ENCODE data around the gene PPM1J.

PPM1J gene

GRCh38 chr1:112702420-112703261 lies 12.5 kb downstream of the PPM1J start:
- Histone ChIP-seq H3K27me3 (ENCODE audit: insufficient read depth, insufficient read length) (peaks cover 12% of the 10 kb centered on the region), H3K9me3 (ENCODE audit: insufficient read depth, low read length) (no peaks in the 10 kb centered on the region), H3K4me3 (ENCODE audit: insufficient read length, low read depth) (no peak overlapping the region), H3K9ac (ENCODE audit: insufficient read length, low read depth) (no peak overlapping the region), H3K36me3 (ENCODE audit: insufficient read depth, insufficient read length, low read length) (peaks cover 69% of the 10 kb centered on the region), H3K4me1 (ENCODE audit: insufficient read depth, insufficient read length) (peaks cover 54% of the 10 kb centered on the region)
- TF ChIP-seq ZNF274 (IDR thresholded peaks at IDR 0.05; ENCODE audit: low read depth, low read length) (no peak), YY1 (IDR thresholded peaks at IDR 0.05; ENCODE audit: insufficient read depth, insufficient read length) (no peak), SUZ12 (IDR thresholded peaks at IDR 0.05; ENCODE audit: extremely low read depth, insufficient read depth, insufficient read length) (no peak)
- no peak for DNase-seq (ENCODE audit: low read depth, low spot score)

- Histone ChIP-seq H3K27me3 (ENCODE audit: insufficient read depth, insufficient read length) (peaks cover 12% of the 10 kb centered on the region), H3K36me3 (ENCODE audit: insufficient read depth, insufficient read length, low read length) (peaks cover 74% of the 10 kb centered on the region), H3K4me3 (ENCODE audit: insufficient read length, low read depth) (no peak overlapping the region), H3K9me3 (ENCODE audit: insufficient read depth, low read length) (no peaks in the 10 kb centered on the region), H3K4me1 (ENCODE audit: insufficient read depth, insufficient read length) (peaks cover 55% of the 10 kb centered on the region), H3K9ac (ENCODE audit: insufficient read length, low read depth) (no peak overlapping the region)
- no peak for DNase-seq (ENCODE audit: low read depth, low spot score)
- no peak for TF ChIP-seq SUZ12 (IDR thresholded peaks at IDR 0.05; ENCODE audit: extremely low read depth, insufficient read depth, insufficient read length)
- no peak for TF ChIP-seq YY1 (IDR thresholded peaks at IDR 0.05; ENCODE audit: insufficient read depth, insufficient read length)
- TF ChIP-seq ZNF274 (IDR thresholded peaks at IDR 0.05; ENCODE audit: low read depth, low read length) = no peak
Measured at GRCh38 chr1:112702067-112702395, 13.1 kb downstream of the PPM1J start.

GRCh38 chr1:112701227-112702066 lies 13.7 kb downstream of the PPM1J start:
- peaks cover 80% of the 10 kb centered on the region for H3K36me3 ChIP-seq (ENCODE audit: insufficient read depth, insufficient read length, low read length)

DNA sequence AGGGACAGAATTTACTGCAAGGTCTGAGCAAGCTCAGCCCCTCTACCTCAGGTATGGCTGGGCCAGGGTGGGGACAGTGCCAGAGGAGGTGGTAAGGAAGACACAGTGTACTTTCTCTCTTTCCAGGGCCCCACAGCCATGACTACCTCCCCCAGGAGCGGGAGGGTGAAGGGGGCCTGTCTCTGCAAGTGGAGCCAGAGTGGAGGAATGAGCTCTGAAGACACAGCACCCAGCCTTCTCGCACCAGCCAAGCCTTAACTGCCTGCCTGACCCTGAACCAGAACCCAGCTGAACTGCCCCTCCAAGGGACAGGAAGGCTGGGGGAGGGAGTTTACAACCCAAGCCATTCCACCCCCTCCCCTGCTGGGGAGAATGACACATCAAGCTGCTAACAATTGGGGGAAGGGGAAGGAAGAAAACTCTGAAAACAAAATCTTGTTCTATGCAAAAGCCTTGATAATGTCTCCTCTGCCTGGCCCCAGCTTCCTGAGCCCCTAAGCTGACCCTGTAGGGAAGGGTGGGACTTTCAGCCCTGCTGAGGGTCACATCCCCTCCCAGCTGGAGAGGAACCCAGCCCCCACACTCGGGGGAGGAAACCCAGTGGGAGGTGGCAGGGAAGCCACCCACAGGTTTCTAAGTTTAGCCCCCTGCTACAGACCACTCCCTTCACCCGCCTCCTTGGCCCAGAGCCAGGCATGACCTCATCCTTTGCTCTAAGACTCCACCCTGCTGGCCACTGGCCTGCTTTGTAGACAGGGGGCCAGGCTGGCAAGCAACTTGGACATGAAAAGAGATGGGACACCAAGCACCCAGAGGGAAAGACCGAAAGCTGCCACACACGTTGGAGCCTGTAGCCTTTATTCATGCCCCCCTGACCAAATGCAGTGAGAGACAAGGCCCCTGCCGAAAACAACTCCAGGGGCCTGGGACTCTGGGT lies 14.6 kb downstream of the PPM1J start:
- peak; percentile 95 for DNase-seq (ENCODE audit: low read depth, low spot score)
- H3K9me3 ChIP-seq (ENCODE audit: insufficient read depth, low read length) = no peaks in the 10 kb centered on the region
- H3K27me3 ChIP-seq (ENCODE audit: insufficient read depth, insufficient read length) = peaks cover 9% of the 10 kb centered on the region
- peaks cover 84% of the 10 kb centered on the region for H3K36me3 ChIP-seq (ENCODE audit: insufficient read depth, insufficient read length, low read length)
- no peak overlapping the region for H3K4me3 ChIP-seq (ENCODE audit: insufficient read length, low read depth)
- H3K9ac ChIP-seq (ENCODE audit: insufficient read length, low read depth) = peak overlapping the region; percentile 34
- no peak for TF ChIP-seq SUZ12 (IDR thresholded peaks at IDR 0.05; ENCODE audit: extremely low read depth, insufficient read depth, insufficient read length)
- no peak for TF ChIP-seq YY1 (IDR thresholded peaks at IDR 0.05; ENCODE audit: insufficient read depth, insufficient read length)
- TF ChIP-seq ZNF274 (IDR thresholded peaks at IDR 0.05; ENCODE audit: low read depth, low read length) = no peak
- peaks cover 55% of the 10 kb centered on the region for H3K4me1 ChIP-seq (ENCODE audit: insufficient read depth, insufficient read length)

More at GRCh38 chr1:112701227-112702066, 13.7 kb downstream of the PPM1J start:
- H3K9me3 ChIP-seq (ENCODE audit: insufficient read depth, low read length) = no peaks in the 10 kb centered on the region
- H3K9ac ChIP-seq (ENCODE audit: insufficient read length, low read depth) = peak overlapping the region; percentile 16
- no peak for DNase-seq (ENCODE audit: low read depth, low spot score)
- no peak overlapping the region for H3K4me3 ChIP-seq (ENCODE audit: insufficient read length, low read depth)
- peaks cover 12% of the 10 kb centered on the region for H3K27me3 ChIP-seq (ENCODE audit: insufficient read depth, insufficient read length)
- no peak for TF ChIP-seq SUZ12 (IDR thresholded peaks at IDR 0.05; ENCODE audit: extremely low read depth, insufficient read depth, insufficient read length)
- TF ChIP-seq ZNF274 (IDR thresholded peaks at IDR 0.05; ENCODE audit: low read depth, low read length) = no peak
- TF ChIP-seq YY1 (IDR thresholded peaks at IDR 0.05; ENCODE audit: insufficient read depth, insufficient read length) = no peak
- H3K4me1 ChIP-seq (ENCODE audit: insufficient read depth, insufficient read length) = peaks cover 55% of the 10 kb centered on the region

DNA sequence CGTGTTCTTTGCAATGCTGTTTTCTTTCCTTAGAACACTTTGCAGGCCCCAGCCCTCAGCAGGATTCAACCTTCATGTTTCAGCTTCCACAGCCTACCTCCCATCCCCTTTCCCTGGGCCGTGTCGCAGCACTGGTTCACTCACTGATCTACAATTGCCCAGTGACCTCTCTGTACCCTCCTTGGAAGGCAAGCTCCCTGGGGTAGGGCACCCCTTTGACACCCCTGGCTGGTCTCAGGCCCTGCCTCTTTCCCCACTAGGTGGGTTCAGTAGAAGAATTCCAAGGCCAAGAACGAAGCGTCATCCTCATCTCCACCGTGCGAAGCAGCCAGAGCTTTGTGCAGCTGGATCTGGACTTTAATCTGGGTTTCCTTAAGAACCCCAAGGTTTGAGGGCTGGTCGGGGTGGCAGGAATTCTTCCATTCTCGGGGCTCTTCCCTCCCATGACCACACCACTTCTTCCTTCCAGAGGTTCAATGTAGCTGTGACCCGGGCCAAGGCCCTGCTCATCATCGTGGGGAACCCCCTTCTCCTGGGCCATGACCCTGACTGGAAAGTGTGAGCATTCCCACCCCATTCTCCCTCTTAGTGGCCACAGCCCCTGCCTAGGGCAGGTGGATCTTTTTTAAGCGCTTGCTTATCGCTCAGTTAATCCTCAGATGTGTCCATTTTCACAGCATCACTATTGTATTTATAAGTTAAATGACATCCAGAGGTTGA lies 15.5 kb downstream of the PPM1J start:
- H3K4me1 ChIP-seq (ENCODE audit: insufficient read depth, insufficient read length) = peaks cover 54% of the 10 kb centered on the region
- H3K27me3 ChIP-seq (ENCODE audit: insufficient read depth, insufficient read length) = peaks cover 9% of the 10 kb centered on the region
- no peak overlapping the region for H3K9ac ChIP-seq (ENCODE audit: insufficient read length, low read depth)
- H3K9me3 ChIP-seq (ENCODE audit: insufficient read depth, low read length) = no peaks in the 10 kb centered on the region
- no peak for DNase-seq (ENCODE audit: low read depth, low spot score)
- TF ChIP-seq YY1 (IDR thresholded peaks at IDR 0.05; ENCODE audit: insufficient read depth, insufficient read length) (no peak), ZNF274 (IDR thresholded peaks at IDR 0.05; ENCODE audit: low read depth, low read length) (no peak), SUZ12 (IDR thresholded peaks at IDR 0.05; ENCODE audit: extremely low read depth, insufficient read depth, insufficient read length) (no peak)
- H3K36me3 ChIP-seq (ENCODE audit: insufficient read depth, insufficient read length, low read length) = peaks cover 93% of the 10 kb centered on the region
- no peak overlapping the region for H3K4me3 ChIP-seq (ENCODE audit: insufficient read length, low read depth)
